IMR-90 (cell line): Measurements from ENCODE around the gene TTLL4. TPM values are rescaled to one million over a fixed set of nuclear protein-coding genes. Genes with fewer than 3 reads are reported as not detected.
A peak's percentile ranks its signal among the peaks of the same experiment; 100 is the strongest.

Experiments
- ATAC-seq: fragments of 200-7000 bp; cut with Tn5 transposase; 2 replicates; pipeline ENCODE4 v1.9.1; 2020; ENCODE audit warnings: low read depth, mild to moderate bottlenecking, moderate library complexity
- BruUV-seq: library from RNA; stranded (reverse); fragments of 400-500 nt; replicated peaks from 2 replicates; lab custom pipeline; 2021; lab: Mats Ljungman, UMichigan
- CTCF ChIA-PET: fragments of 300-600 bp; formaldehyde crosslinking; extraction: SDS; loops from one replicate; lab custom pipeline; 2021; ENCODE audit warnings: antibody characterized with exemption; lab: Yijun Ruan, JAX
- POLR2A ChIA-PET: fragments of 300-600 bp; sonication (Branson Sonifier 250); formaldehyde crosslinking; loops from one replicate; lab custom pipeline; 2022; ENCODE audit warnings: antibody characterized with exemption; ENCODE audit not compliant: unreplicated experiment; lab: Charles Lee
- DNase-seq: peaks from one replicate; pipeline ENCODE4 v3.0.0; 2013
- H2AFZ ChIP-seq: replicated peaks from 2 replicates; pipeline ENCODE3; 2013; ENCODE audit warnings: low read length, mild to moderate bottlenecking; ENCODE audit not compliant: poor library complexity
- H2AK5ac ChIP-seq: 2 replicates; pipeline ENCODE4 v1.6.1; 2013; ENCODE audit warnings: low read depth, low read length, inconsistent platforms
- H2AK9ac ChIP-seq: replicated peaks from 2 replicates; pipeline ENCODE3; 2013; ENCODE audit warnings: mild to moderate bottlenecking, low read depth, low read length, moderate library complexity; ENCODE audit not compliant: poor library complexity
- H2BK120ac ChIP-seq: 2 replicates; pipeline ENCODE4 v1.6.1; 2013; ENCODE audit warnings: low read depth, low read length, inconsistent platforms
- H2BK15ac ChIP-seq: 3 replicates; pipeline ENCODE4 v1.6.1; 2013; ENCODE audit warnings: low read depth, low read length, inconsistent platforms
- H2BK20ac ChIP-seq: 2 replicates; pipeline ENCODE4 v1.6.1; 2013; ENCODE audit warnings: low read depth, mild to moderate bottlenecking, inconsistent platforms, low read length, moderate library complexity
- H2BK5ac ChIP-seq: 2 replicates; pipeline ENCODE4 v1.6.1; 2013; ENCODE audit warnings: mild to moderate bottlenecking, low read depth, low read length, inconsistent platforms; ENCODE audit not compliant: poor library complexity, severe bottlenecking
- H3K14ac ChIP-seq: replicated peaks from 2 replicates; pipeline ENCODE4 v1.6.1; 2013; ENCODE audit warnings: low read depth, low read length, inconsistent platforms
- H3K18ac ChIP-seq: 2 replicates; pipeline ENCODE4 v1.6.1; 2013; ENCODE audit warnings: low read depth, low read length, control low read depth
- H3K23ac ChIP-seq: 2 replicates; pipeline ENCODE4 v1.6.1; 2013; ENCODE audit warnings: low read depth, low read length, inconsistent platforms
- H3K27ac ChIP-seq: 2 replicates; pipeline ENCODE4 v1.5.1; 2013; ENCODE audit warnings: mild to moderate bottlenecking, control low read depth, low read length; ENCODE audit not compliant: insufficient read depth
- H3K27me3 ChIP-seq: 2 replicates; pipeline ENCODE4 v1.6.1; 2013; ENCODE audit warnings: low read length; ENCODE audit not compliant: control insufficient read depth, insufficient read depth
- H3K36me3 ChIP-seq: 2 replicates; pipeline ENCODE4 v1.6.1; 2013; ENCODE audit warnings: low read length, mixed read lengths; ENCODE audit not compliant: control insufficient read depth, insufficient read depth
- H3K4ac ChIP-seq: 2 replicates; pipeline ENCODE4 v1.6.1; 2013; ENCODE audit warnings: low read depth, low read length, inconsistent platforms
- H3K4me1 ChIP-seq: 2 replicates; pipeline ENCODE4 v1.6.1; 2013; ENCODE audit warnings: low read length, mixed read lengths; ENCODE audit not compliant: control insufficient read depth, insufficient read depth
- H3K4me2 ChIP-seq: 2 replicates; pipeline ENCODE4 v1.6.1; 2013; ENCODE audit warnings: low read depth, mild to moderate bottlenecking, control low read depth, low read length, moderate library complexity
- H3K4me3 ChIP-seq: 2 replicates; pipeline ENCODE4 v1.5.1; 2013; ENCODE audit warnings: low read depth, mild to moderate bottlenecking, control low read depth, low read length, moderate library complexity; ENCODE audit not compliant: insufficient read depth
- H3K56ac ChIP-seq: 2 replicates; pipeline ENCODE4 v1.6.1; 2013; ENCODE audit warnings: low read length, inconsistent platforms; ENCODE audit not compliant: insufficient read depth; ENCODE audit errors: extremely low read depth
- H3K79me1 ChIP-seq, 2 experiments: 2 replicates each; pipeline ENCODE4 v1.6.1; 2013; ENCODE audit warnings: low read length in 2 of 2, inconsistent platforms in 1 of 2, low read depth in 1 of 2
- H3K9ac ChIP-seq: 2 replicates; pipeline ENCODE4 v1.6.1; 2013; ENCODE audit warnings: low read depth, low read length, control low read depth
- H3K9me1 ChIP-seq: 2 replicates; pipeline ENCODE4 v1.6.1; 2013; ENCODE audit warnings: low read length, inconsistent platforms; ENCODE audit not compliant: insufficient read depth
- H3K9me3 ChIP-seq: 2 replicates; pipeline ENCODE4 v1.6.1; 2013; ENCODE audit warnings: low read length; ENCODE audit not compliant: control insufficient read depth, insufficient read depth
- H4K20me1 ChIP-seq: 2 replicates; pipeline ENCODE4 v1.6.1; 2013; ENCODE audit warnings: low read length, inconsistent platforms; ENCODE audit not compliant: insufficient read depth
- H4K5ac ChIP-seq: 2 replicates; pipeline ENCODE4 v1.6.1; 2013; ENCODE audit warnings: mild to moderate bottlenecking, low read depth, low read length, control low read depth
- H4K8ac ChIP-seq, 2 experiments: 2 replicates each; pipeline ENCODE4 v1.6.1; 2013; ENCODE audit warnings: low read depth in 2 of 2, low read length in 2 of 2, control low read depth in 1 of 2, inconsistent platforms in 1 of 2
- H4K91ac ChIP-seq: 2 replicates; pipeline ENCODE4 v1.6.1; 2013; ENCODE audit warnings: low read depth, low read length, inconsistent platforms; ENCODE audit not compliant: insufficient read depth
- BHLHE40 ChIP-seq: fragments of 150-350 bp; IDR thresholded peaks from 2 replicates; pipeline ENCODE4 v1.6.1; 2016; ENCODE audit warnings: mild to moderate bottlenecking, low read depth, low read length
- CHD1 ChIP-seq: IDR thresholded peaks from 2 replicates; pipeline ENCODE4 v1.6.1; 2012; ENCODE audit warnings: low read depth, low read length, improper control_type of control experiment
- MAFK ChIP-seq: IDR thresholded peaks from 2 replicates; pipeline ENCODE4 v1.6.1; 2012; ENCODE audit warnings: low read depth, low read length, improper control_type of control experiment
- MAZ ChIP-seq: IDR thresholded peaks from 2 replicates; pipeline ENCODE4 v1.6.1; 2012; ENCODE audit warnings: low read depth, mild to moderate bottlenecking, low read length, improper control_type of control experiment, moderate library complexity, borderline replicate concordance
- NFE2L2 ChIP-seq: fragments of 150-350 bp; IDR thresholded peaks from 2 replicates; pipeline ENCODE4 v1.6.1; 2016; ENCODE audit warnings: low read depth, mild to moderate bottlenecking, low read length
- POLR2A ChIP-seq: IDR thresholded peaks from 2 replicates; pipeline ENCODE4 v1.6.1; 2012; ENCODE audit warnings: mild to moderate bottlenecking, low read depth, low read length
- RAD21 ChIP-seq: IDR thresholded peaks from 2 replicates; pipeline ENCODE4 v1.6.1; 2012; ENCODE audit warnings: low read length, improper control_type of control experiment
- RCOR1 ChIP-seq: IDR thresholded peaks from 2 replicates; pipeline ENCODE4 v1.6.1; 2012; ENCODE audit warnings: mild to moderate bottlenecking, low read length, improper control_type of control experiment; ENCODE audit not compliant: insufficient replicate concordance
- RFX5 ChIP-seq: IDR thresholded peaks from 2 replicates; pipeline ENCODE4 v1.8.0; 2012; ENCODE audit warnings: low read depth, mild to moderate bottlenecking, low read length, moderate library complexity
- SMC3 ChIP-seq: fragments of 150-350 bp; IDR thresholded peaks from 2 replicates; pipeline ENCODE4 v1.6.1; 2016; ENCODE audit warnings: low read depth, mild to moderate bottlenecking, antibody characterized with exemption, low read length, moderate library complexity
- WGBS, 2 experiments: methylation state at CpG; one replicate each; pipeline versions ENCODE4 v1.1.5 to v1.1.7; 2013; ENCODE audit warnings: missing lambda C conversion rate in 2 of 2; ENCODE audit not compliant: insufficient read length in 1 of 2; ENCODE audit errors: extremely low coverage in 2 of 2; 5-methylcytosine and 5-hydroxymethylcytosine counted together
- dilution Hi-C: fragments of 300-500 bp; cut with HindIII; formaldehyde crosslinking; loops from one replicate; pipeline ENCODE4 v1.14.3; 2018; ENCODE audit warnings: low sequenced_read_pairs; ENCODE audit not compliant: unreplicated experiment
- in situ Hi-C: fragments of 300-500 bp; cut with MboI; formaldehyde crosslinking; loops from 3 replicates; pipeline ENCODE4 v1.14.3; 2019; ENCODE audit warnings: low sequenced_read_pairs, inconsistent platforms, mixed read lengths
- intact Hi-C: fragments of 100-400 bp; cut with micrococcal nuclease; formaldehyde crosslinking; loops from 2 replicates; pipeline ENCODE4 v1.10.0; 2022
- polyA plus RNA-seq, 3 experiments: library from polyadenylated mRNA; depleted of rRNA; stranded (reverse); fragments of >200 nt; gene quantifications; 2 replicates each; pipeline ENCODE4 v1.2.3, GENCODE V29; 2012; ENCODE audit warnings: low replicate concordance in 1 of 3
- total RNA-seq: library from RNA; depleted of rRNA; stranded (reverse); fragments of >200 nt; gene quantifications from 2 replicates; pipeline ENCODE4 v1.2.3, GENCODE V29; 2012
- TF ChIP-seq, protein P1 (sequence below): fragments of 150-350 bp; IDR thresholded peaks from 2 replicates; pipeline ENCODE4 v1.6.1; 2016; ENCODE audit warnings: low read depth, mild to moderate bottlenecking, low read length, moderate library complexity, borderline replicate concordance
- TF ChIP-seq, protein P2 (sequence below): conservative IDR thresholded peaks from 2 replicates; pipeline ENCODE4 v1.5.1; 2012; ENCODE audit warnings: mild to moderate bottlenecking, low read depth, low read length, improper control_type of control experiment
- TF ChIP-seq, protein P3 (sequence below): fragments of 150-350 bp; IDR thresholded peaks from 2 replicates; pipeline ENCODE4 v1.6.1; 2017; ENCODE audit warnings: mild to moderate bottlenecking, antibody characterized with exemption, low read length, low read depth

The TTLL4 gene
- total and polyA plus RNA-seq, 2 of the 4 experiments (the other 2 are of a cell fraction), result 9.0 to 22.9 TPM

DNA sequence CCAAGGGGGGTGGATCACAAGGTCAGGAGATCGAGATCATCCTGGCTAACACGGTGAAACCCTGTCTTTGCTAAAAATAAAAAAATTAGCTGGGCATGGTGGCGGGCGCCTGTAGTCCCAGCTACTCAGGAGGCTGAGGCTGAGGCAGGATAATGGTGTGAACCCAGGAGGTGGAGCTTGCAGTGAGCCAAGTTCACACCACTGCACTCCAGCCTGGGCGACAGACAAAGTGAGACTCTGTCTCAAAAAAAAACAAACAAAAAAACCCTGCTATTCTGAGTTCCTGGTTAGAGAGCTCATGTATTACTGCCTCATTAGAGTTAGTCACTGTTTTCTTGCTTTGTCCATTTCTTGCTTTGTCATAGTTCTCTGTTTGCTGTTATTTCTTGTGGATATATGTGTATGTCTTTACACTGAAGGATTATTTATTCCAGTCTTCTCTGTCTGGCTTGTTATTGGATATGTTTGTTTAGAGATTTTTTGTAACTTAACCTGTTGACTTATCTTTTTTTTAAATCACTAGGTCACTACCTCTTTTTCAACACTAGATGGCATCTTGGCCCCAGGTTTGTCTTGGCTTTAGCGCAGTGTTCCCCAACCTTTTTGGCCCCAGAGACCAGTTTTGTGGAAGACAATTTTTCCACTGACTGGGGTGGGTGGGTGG is 17.0 kb downstream of the TTLL4 start:
- Histone ChIP-seq H2BK20ac (no peak overlapping the region), H2BK15ac (no peak overlapping the region), H3K4ac (no peak overlapping the region), H3K36me3 (peaks cover 3% of the 10 kb centered on the region; the same call in 1 of the 2 replicates), H3K79me1 (peaks cover 21 to 50% of the 10 kb centered on the region in 2 experiments), H4K20me1 (no peaks in the 10 kb centered on the region; the same call in 1 of the 2 replicates), H4K91ac (no peak overlapping the region), H2AFZ (no peak overlapping the region), H3K27ac (no peak overlapping the region), H2AK9ac (no peak overlapping the region), H3K14ac (no peak overlapping the region), H3K27me3 (no peaks in the 10 kb centered on the region), H3K23ac (no peak overlapping the region), H2BK120ac (no peak overlapping the region), H3K9me3 (peaks cover 5% of the 10 kb centered on the region), H3K4me2 (no peak overlapping the region), H3K4me1 (peaks cover 11% of the 10 kb centered on the region), H3K9ac (no peak overlapping the region), H2AK5ac (no peak overlapping the region), H3K4me3 (no peak overlapping the region), H3K9me1 (peaks cover 2% of the 10 kb centered on the region; the same call in 1 of the 2 replicates), H2BK5ac (no peak overlapping the region), H4K8ac (no peak overlapping the region), H3K56ac (no peak overlapping the region), H4K5ac (no peak overlapping the region), H3K18ac (no peak overlapping the region)
- CTCF ChIA-PET, result interaction anchor here (0.6 to 1.3 kb wide), 2 partner anchors 37 to 120 kb away, joined by 4 to 5 read pairs; no protein-coding TSS in a partner anchor
- WGBS, 2 experiments, result 80% methylated on average over 1 of the region's 6 CpGs; no CpG with 5 or more reads in 1 of the 2 experiments
- BruUV-seq, result no TSS peak
- in situ Hi-C loops (no loop called here), dilution Hi-C loops (no loop called here), intact Hi-C loops (no loop called here)
- no peak for TF ChIP-seq POLR2A
- TF ChIP-seq, protein P1, sequence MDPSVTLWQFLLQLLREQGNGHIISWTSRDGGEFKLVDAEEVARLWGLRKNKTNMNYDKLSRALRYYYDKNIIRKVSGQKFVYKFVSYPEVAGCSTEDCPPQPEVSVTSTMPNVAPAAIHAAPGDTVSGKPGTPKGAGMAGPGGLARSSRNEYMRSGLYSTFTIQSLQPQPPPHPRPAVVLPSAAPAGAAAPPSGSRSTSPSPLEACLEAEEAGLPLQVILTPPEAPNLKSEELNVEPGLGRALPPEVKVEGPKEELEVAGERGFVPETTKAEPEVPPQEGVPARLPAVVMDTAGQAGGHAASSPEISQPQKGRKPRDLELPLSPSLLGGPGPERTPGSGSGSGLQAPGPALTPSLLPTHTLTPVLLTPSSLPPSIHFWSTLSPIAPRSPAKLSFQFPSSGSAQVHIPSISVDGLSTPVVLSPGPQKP, result no peak
- TF ChIP-seq MAZ, result no peak
- no peak for TF ChIP-seq RFX5
- TF ChIP-seq BHLHE40, result no peak
- peak; percentile 73 for TF ChIP-seq RAD21
- TF ChIP-seq RCOR1, result no peak
- TF ChIP-seq MAFK, result no peak
- TF ChIP-seq, protein P2, sequence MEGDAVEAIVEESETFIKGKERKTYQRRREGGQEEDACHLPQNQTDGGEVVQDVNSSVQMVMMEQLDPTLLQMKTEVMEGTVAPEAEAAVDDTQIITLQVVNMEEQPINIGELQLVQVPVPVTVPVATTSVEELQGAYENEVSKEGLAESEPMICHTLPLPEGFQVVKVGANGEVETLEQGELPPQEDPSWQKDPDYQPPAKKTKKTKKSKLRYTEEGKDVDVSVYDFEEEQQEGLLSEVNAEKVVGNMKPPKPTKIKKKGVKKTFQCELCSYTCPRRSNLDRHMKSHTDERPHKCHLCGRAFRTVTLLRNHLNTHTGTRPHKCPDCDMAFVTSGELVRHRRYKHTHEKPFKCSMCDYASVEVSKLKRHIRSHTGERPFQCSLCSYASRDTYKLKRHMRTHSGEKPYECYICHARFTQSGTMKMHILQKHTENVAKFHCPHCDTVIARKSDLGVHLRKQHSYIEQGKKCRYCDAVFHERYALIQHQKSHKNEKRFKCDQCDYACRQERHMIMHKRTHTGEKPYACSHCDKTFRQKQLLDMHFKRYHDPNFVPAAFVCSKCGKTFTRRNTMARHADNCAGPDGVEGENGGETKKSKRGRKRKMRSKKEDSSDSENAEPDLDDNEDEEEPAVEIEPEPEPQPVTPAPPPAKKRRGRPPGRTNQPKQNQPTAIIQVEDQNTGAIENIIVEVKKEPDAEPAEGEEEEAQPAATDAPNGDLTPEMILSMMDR, result peak; percentile 59
- no peak for TF ChIP-seq NFE2L2
- TF ChIP-seq, protein P3, sequence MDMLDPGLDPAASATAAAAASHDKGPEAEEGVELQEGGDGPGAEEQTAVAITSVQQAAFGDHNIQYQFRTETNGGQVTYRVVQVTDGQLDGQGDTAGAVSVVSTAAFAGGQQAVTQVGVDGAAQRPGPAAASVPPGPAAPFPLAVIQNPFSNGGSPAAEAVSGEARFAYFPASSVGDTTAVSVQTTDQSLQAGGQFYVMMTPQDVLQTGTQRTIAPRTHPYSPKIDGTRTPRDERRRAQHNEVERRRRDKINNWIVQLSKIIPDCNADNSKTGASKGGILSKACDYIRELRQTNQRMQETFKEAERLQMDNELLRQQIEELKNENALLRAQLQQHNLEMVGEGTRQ, result no peak
- TF ChIP-seq CHD1, result no peak
- peak; percentile 84 for TF ChIP-seq SMC3
- peak; percentile 34 for DNase-seq
- POLR2A ChIA-PET, result no interaction called here
- ATAC-seq, result no peak
